ENCODE measurements around the gene CLDN14.

DNA sequence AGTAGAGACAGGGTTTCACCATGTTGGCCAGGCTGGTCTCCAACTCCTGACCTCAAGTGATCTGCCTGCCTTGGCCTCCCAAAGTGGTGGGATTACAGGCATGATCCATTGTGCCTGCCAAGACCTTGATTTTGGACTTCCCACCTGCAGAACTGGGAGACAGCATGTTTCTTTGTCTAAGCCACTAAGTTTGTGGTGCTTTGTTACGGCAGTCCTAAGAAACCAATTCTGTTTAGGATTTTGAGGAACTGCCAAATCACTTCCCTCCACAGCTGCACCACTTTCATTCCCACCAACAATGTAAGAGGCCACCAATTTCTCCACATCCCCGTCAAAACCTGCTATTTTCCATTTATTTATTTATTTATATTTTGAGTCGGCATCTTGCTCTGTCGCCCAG is 48.7 kb downstream of the CLDN14 start:
- no peak for TF ChIP-seq EZH2 (IDR thresholded peaks at IDR 0.05; ENCODE audit: borderline replicate concordance)
- TF ChIP-seq, protein P1, sequence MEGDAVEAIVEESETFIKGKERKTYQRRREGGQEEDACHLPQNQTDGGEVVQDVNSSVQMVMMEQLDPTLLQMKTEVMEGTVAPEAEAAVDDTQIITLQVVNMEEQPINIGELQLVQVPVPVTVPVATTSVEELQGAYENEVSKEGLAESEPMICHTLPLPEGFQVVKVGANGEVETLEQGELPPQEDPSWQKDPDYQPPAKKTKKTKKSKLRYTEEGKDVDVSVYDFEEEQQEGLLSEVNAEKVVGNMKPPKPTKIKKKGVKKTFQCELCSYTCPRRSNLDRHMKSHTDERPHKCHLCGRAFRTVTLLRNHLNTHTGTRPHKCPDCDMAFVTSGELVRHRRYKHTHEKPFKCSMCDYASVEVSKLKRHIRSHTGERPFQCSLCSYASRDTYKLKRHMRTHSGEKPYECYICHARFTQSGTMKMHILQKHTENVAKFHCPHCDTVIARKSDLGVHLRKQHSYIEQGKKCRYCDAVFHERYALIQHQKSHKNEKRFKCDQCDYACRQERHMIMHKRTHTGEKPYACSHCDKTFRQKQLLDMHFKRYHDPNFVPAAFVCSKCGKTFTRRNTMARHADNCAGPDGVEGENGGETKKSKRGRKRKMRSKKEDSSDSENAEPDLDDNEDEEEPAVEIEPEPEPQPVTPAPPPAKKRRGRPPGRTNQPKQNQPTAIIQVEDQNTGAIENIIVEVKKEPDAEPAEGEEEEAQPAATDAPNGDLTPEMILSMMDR (IDR thresholded peaks at IDR 0.05; ENCODE audit: poor library complexity), result no peak
- no peak for TF ChIP-seq EZH2phosphoT487 (IDR thresholded peaks at IDR 0.05; ENCODE audit: low read depth, severe bottlenecking, unreplicated experiment)
